Measurements from ENCODE around the gene CCSER2.

DNA sequence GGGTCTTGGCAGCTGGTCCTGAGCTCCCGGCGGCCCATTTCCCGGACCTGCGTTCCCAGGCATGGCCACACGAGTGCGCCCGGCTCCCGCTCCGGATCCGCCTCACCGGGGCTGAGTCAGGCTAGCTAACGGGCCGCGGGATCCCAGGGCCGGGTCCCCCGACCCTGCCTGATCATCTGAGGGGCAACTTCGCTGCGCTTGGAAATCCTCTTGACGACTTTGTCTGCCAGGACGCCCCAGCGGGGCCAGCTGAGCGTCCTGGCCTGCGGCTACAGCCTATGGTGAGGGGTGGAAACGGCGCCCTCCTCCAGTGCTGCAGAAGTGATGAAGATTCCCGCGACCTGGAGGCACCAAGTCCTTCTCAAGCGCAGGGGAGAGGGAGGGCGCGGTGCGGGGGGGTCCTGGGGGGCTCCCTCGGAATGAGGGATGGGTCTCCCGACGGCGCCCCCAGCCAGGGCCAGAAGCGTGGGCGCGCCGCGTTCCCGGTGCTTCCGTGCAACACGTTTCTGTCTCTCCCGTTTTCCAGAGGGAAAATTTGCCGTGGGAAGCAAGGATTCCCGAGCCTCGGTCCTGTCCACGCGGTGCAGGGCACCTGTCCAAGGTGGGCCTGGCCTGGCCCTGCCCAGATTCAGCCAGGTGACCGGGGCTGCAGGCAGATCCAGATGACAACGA, 212.4 kb downstream of the CCSER2 start:
- TF ChIP-seq, protein P1, sequence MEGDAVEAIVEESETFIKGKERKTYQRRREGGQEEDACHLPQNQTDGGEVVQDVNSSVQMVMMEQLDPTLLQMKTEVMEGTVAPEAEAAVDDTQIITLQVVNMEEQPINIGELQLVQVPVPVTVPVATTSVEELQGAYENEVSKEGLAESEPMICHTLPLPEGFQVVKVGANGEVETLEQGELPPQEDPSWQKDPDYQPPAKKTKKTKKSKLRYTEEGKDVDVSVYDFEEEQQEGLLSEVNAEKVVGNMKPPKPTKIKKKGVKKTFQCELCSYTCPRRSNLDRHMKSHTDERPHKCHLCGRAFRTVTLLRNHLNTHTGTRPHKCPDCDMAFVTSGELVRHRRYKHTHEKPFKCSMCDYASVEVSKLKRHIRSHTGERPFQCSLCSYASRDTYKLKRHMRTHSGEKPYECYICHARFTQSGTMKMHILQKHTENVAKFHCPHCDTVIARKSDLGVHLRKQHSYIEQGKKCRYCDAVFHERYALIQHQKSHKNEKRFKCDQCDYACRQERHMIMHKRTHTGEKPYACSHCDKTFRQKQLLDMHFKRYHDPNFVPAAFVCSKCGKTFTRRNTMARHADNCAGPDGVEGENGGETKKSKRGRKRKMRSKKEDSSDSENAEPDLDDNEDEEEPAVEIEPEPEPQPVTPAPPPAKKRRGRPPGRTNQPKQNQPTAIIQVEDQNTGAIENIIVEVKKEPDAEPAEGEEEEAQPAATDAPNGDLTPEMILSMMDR (IDR thresholded peaks at IDR 0.05): peak; percentile 65 to 91 (median 79)
- no peak for TF ChIP-seq EP300 (IDR thresholded peaks at IDR 0.05)
- no peak for TF ChIP-seq POLR2AphosphoS5 (IDR thresholded peaks at IDR 0.05)
- TF ChIP-seq POLR2A (IDR thresholded peaks at IDR 0.05): no peak
